Stimulated activated CD4-positive, alpha-beta T cell treated with anti-CD3 and anti-CD28 coated beads, TNF-alpha, amount 100 ng/mL, for 1 hour (primary cell): Measurements from ENCODE around the gene ZNRF1.
"Not testable (repeated sequence)": the region's sequence is repeated elsewhere in the genome, so short reads cannot be mapped to it uniquely, and the experiment has no call there.

Experiments used
- DNase-seq, 3 donors: peaks; one replicate each; pipeline ENCODE4 v3.0.0-alpha.2; 2020; ENCODE audit warnings: low read depth in 3 of 3, low spot score in 1 of 3

ZNRF1 gene

DNA sequence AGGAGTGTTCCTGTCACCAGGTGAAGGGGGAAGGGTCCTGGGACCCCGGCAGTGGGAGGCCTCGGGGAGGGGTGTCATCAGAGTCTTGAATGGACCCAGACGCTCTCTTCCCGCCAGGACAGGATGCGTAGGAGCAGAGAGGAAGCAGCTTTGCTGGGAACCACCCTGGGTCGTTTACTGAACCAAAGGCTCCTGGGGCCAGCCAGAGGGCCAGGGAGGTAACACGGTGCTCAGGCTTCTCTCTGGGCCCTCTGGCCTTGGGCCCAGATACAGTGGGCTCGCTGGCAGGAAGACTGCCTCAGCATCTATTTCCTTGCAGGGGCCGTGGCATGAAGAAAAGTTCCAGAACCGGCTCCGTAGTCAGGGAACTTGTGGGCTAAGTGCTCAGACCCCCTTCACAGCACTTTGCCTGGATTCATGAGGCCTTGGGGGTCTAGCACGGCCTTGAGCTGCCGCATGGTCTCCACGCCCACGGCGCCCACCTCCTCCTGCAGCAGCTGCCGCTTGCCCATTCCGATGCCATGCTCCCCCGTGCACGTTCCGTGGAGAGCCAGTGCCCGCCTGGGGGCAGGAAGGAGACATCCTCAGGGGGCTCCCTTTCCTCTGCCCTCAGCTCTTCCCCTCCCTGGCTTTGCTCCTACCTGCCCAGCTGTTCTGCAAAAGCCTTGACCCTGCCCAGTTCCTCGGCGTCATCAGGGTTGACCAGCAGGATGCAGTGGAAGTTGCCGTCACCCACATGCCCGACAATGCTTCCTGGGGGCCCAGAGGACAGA, 113.3 kb downstream of the ZNRF1 start:
- DNase-seq: no peak

DNA sequence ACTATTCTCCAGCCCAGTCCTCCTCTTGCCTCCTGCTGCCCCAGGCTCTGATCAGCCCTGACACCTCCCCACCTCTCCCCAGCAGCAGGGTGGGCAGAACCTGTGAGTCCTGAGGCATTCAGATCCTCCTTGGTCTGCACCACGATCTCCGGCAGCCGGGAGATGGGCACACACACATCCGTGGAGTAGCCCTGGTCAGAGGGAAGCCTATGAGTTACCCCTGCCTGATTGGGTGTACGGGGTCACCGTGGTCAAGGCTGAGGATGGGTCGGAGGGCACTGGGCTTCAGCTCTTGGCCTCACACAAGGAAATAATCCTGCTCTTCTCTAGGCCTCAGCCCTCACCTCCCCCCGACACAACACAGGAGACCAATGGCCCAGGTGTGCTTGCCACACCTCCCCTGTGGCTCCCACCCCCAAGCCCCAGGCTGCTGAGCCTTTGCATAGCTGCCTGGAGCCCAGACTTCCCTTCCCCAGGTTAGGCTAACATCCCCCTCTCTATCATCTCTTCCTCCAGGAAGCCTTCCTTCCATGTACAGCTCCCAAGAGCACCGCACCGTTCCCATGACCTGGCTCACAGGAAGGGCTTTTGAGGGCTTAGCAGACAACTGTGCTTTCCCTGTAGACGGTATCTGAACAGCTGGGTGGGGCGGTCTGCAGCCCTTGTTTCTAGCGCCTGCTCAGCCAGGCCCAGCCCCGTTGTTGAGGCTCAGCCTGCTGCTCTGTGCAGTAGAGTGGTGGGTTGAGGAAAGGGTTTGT, 114.1 kb downstream of the ZNRF1 start:
- DNase-seq: no peak

DNA sequence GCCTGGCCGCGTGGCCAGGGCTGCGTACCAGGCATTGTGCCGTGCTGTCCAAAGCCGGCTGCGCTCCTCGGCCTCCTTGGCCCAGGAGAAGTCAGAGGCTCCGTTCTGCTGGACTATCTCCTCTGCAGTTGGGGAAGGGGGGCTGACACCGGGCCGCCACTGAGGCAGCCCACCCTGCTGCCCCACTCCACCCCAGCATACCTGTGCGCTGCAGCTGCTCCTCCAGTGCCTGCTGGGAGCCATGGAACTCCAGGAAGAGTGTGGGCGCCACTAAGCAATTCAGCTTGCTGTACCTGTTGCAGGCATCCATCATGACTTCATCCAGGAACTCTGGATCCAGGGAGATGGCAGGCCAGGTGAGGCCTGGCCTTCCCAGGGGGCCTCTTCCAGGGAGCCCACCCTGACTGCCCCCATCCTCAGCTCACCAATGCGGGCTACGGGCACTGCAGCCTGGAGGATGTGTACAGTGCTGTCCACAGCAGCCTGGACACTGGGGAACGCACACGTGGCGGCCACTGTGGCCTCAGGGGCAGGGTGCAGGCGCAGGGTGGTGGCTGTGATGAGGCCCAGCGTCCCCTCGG, 114.8 kb downstream of the ZNRF1 start:
- no peak for DNase-seq

DNA sequence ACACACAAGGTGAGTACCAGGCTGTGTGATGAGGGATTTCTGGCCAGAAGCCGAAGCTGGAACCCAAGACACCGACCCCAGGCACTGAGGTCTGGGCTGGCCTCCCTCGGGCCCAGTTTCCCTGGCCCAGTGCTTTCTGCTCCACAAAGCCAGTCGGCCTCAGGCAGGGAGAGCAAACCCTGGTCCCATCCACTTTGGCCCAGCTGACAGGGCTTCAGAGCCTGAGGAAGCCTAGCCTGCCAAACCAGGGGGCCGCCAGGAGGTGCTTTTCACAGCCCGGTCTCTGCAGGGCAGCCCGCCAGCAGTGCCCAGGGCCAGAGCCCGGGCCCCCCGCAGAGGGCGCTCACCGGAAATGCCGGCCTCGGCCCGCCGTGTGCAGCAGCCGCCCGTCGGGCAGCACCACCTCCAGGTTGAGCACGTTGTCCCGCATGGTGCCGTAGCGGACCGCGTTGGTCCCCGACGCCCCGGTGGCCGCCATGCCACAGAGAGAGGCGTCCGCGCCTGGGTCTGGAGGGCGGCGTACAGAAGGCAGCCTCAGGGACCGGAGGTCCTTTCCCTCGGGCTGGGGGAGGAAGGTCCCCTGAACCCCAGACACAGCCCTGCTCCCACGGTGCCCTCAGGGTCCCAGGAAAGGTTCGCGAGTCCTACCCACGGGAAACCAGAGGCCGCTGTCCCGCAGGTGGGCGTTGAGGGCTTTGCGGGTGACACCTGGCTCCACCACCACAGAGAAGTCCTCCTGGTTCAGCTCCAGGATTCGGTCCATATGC, 115.5 kb downstream of the ZNRF1 start:
- DNase-seq: no peak

DNA sequence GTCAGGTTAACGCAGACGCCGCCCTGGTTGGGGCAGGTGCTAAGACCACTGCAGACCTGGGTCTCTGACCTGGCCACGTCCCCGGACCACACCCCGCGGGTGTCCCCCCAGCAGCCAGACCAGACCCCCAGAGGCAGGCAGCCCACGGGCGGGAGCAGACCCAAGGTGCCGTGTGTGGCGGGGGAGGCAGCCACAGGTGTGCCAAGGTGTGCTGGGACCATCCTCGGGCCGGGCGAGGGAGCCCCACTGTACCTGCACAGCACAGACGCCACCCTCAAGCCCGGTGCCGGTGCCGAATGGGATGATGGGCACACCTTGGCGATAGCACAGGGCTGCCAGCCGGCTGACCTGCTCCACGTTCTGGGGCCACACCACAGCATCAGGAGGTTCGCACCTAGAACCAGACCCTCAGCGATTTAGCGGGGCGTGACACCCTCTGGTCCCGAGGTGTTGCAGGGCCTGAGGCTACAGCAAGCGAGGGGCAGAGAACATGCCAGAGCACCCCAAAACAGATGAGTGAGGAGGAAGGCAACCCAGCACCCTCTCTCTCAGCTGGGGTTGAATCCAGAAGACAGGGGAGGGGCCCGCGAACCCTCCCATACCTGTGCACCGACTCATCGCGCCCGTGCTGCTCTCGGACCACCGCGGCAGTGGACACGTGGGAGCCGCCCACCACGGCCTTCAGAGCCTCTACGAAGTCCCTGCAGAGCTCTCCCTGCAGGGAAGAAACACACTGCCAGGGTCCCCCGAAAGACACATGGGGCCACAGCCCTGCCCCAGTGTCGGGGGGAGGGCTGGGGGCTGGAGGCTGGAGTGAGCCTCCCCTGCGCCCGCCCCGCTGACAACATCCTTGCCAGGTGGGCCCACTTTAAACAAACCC, 116.4 kb downstream of the ZNRF1 start:
- no peak for DNase-seq

DNA sequence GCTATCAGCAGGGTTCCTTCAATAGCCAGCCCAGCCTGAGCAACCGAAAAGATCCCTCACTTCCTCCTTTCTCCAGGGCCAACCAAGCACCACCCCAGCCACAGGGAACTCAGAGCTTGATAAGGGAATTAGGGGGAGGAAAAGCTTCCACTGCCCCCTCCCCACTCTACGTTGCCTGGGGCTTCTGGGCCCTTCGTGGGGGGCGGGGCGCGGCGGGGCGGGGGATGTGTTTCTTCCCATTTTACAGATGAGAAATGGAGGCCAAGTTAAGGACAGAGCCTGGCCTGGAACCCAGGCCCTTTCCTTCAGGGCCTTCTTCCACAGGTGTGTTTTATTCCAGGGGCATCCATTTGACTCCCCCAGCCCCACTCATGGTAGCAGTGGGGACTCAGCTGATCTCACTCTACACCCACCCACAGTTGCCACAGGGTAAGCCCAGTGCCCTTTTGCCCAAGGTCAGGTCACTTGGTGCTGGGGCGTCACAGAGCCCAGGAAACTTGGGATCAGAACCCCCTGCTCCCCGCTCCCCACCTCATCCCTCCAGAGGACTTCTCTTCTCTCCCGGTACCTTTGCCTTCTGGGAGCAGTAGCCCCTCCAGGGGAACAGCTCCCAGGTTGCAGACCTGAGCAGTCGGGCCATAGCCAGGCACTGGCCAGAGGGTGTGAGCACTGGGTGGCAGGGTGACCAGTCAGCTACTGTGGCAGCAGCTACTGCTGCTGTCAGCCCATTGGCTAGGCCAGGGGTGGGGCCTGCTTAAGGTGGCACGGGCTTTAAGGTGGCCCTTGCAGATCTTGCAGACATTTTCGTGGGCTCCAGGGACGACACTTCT, 117.5 kb downstream of the ZNRF1 start, which contains the start of gene LDHD:
Gene LDHD, minus strand, starts transcription at position 700 of the 830 bp plus-strand sequence. Its CDS starts 60 bp downstream, at position 640.
- DNase-seq: no peak

DNA sequence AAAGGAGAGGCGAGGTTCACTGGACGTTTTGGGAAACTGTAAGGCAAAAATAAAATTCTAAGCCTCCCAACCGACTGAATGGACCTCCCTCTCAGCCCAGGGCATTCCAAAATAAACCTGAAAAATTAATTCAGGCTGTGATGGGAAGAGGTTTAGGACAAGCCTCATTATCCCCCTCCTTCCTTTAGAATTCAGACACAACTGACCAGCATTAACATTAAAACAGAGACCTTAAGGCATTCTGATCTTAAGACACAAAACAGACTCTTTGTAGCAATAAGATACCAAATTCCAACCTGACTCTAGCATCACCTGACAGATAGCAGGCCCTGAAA, 118.1 kb downstream of the ZNRF1 start:
- DNase-seq: no peak

DNA sequence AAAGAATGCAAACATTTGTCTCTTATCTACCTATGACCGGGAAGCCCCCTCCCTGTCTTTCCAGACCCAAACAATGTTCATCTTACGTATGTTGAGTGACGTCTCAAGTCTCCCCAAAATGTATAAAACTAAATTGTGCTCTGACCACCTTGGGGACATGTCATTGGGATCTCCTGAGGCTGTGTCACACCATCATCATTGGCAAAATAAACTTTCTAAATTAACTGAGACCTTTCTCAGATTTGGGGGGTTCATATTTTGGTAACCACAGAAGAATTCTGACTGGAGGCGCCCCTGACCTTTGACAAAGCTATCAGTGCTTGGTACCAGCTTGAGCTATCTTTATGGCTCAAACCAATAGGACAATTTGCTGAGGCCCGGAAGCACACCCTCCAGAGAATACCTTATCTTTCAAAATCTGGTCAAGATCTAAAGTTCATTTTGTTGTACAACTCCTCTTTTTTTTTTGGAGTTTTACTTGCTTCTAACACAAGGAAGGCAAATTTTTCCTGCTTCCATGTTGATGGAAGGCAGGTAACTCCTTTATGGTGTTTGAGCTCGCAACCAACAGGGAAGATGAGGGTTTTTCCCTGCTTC, 120.2 kb downstream of the ZNRF1 start:
- no peak for DNase-seq

DNA sequence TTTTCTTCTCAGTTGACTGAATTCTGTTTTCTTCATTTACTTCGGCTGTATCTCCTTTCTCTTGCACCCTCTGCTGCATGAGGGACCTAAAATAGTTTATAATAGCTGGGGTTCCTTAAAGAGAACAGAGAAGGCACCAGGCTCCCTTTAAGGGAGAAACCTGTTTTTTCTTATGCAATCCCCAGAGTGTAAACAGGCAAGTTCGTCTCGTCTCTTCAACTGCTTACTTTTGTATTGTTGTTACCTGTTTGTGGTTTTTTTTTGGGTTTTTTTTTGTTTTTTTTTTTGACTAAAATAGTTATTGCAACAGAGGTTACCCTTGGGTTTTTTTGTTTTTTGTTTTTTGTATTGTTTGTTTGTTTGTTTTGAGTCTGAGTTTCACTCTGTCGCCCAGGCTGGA, 121.4 kb downstream of the ZNRF1 start:
- no peak for DNase-seq

DNA sequence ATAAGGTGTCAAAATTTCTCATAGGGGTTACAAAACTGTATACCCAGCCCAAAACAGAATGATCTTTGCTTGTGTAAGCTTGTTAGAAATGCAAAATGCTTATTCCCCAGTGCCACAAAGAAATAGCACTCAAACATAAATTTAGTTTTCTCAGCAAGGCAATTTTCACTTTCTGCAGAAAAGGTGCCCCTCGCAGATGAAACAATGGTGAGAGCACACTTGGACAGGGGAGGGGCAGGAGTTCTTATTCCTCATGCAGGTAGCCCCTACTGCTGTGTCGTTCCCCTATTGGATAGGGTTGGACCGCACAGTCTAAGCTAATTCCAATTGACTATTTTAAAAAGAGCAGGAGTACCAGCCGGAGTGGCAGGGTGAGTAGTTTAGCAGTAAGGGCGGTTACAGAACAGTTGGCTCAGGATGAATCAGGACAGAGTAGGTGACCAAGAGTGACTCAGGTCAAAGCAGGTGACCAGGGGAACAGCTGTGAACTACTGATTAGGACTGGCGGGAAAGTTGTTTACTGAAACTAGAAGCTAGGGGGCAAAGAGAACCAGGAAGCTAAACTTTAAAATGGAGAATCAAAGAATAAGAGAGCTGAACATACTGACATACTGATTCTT, 123.2 kb downstream of the ZNRF1 start:
- no peak for DNase-seq

DNA sequence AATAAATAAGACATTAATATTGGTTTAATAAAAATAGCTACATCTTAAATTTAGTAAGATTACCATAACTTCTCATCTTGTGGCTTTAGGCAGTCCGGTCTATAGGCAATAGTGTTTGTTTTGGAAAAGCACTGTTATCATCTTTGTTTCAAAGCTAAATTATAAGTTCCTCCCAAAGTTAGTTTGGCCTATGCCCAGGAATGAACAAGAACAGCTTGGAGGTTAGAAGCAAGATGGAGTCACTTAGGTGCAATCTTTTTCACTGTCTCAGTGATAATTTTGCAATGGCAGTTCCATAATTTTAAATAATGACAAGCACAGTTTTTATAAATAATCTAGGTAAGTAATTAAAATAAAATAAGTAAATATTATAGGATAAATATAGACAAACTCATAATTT, 123.8 kb downstream of the ZNRF1 start:
- no peak for DNase-seq

DNA sequence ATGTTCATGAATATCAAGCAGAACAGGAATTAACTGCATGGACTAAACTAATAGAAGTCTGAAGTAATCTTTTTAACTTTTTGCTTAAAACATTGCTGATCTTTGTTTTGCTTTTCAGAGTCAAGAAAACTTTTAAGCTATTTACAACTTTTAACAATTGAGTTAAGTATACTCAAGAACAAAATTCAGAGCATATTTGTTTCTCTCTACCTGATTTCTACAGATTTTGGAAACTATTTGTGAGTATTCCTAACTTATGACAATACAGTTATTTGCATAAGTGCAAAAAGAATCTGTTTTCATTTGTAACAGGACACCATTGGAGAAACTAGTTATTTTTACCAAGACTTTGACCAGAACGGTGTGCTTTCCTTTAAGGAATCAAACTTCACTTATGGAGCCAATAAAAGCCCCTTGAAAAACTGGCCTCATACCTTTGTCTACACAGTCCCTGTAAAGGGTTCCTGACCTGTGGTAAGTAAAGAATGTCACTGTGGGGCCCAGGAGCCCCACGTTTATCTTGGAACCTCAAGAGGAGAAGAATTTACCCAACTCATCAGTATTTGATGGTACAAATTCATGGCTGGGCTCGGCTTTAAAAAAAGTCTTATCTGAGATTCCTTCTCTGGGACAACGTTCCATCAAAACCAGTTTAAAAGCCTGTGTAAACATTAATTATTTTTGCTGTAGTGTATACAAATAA, 129.0 kb downstream of the ZNRF1 start:
- no peak for DNase-seq

DNA sequence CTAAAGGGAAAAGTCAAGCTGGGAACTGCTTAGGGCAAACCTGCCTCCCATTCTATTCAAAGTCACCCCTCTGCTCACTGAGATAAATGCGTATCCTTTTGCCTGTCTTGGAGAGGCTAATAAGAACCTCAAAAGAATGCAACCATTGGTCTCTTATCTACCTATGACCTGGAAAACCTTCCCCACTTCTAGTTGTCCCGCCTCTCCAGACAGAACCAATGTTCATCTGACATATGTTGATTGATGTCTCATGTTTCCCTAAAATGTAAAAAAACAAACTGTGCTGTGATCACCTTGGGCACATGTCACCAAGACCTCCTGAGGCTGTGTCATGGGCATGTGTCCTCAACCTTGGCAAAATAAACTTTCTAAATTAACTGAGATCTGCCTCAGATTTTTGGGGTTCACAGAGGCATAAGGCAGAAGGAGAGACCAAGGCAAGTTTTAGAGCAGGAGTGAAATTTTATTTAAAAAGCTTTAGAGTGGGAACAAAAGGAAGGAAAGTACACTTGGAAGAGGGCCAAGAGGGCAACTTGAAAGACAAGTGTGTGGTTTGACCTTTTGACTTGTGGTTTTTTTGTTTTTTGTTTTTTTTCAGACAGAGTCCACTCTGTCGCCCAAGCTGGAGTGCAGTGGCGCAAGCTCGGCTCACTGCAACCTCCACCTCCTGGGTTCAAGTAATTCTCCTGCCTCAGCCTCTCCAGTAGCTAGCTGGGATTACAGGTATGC, 130.8 kb downstream of the ZNRF1 start:
- DNase-seq: not testable (repeated sequence)

DNA sequence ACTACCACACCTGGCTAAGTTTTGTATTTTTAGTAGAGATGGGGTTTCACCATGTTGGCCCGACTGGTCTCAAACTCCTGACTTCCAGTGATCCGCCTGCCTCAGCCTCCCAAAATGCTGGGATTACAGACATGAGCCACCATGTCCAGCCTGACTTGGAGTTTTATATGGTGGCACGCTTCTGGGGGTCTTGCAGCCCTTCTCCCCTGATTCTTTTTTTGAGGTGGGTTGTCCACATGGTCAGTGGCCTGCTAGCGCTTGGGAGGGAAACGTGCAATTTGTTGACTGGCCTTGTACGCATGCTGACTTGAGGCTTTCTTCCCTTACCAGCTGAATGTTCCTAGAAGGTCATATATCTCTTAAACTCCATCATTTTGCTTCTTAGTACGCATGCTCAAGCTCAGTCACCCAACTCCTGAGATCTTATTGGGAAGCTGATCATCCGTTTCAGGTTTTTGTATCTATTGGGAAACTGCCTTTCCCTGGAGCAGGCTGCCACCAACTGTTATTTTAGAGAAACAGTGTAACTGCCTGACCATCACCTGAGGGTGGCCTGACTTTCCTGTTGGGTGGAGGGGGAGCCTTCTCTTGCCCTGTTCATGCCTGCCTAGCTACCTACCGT, 131.4 kb downstream of the ZNRF1 start:
- no peak for DNase-seq

DNA sequence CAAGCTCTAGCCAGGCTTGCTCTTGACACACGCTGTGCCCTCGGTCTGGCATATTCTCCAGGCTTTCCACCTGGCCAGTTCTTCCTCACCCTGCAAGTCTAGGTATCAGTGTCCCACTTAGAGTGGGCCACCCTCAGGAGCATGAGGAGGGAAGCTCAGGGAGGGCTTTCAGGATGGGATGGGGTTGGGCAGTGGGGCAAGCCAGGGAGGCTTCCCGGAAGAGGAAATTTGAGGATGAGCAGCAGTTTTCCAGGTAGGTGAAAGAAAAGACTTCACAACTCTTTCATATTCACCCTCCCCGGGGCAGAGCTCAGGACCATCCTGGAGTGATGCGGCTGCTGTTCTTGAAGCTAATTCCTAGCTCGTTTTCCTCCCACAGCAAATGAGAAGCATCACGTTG, 132.3 kb downstream of the ZNRF1 start:
- DNase-seq: no peak

DNA sequence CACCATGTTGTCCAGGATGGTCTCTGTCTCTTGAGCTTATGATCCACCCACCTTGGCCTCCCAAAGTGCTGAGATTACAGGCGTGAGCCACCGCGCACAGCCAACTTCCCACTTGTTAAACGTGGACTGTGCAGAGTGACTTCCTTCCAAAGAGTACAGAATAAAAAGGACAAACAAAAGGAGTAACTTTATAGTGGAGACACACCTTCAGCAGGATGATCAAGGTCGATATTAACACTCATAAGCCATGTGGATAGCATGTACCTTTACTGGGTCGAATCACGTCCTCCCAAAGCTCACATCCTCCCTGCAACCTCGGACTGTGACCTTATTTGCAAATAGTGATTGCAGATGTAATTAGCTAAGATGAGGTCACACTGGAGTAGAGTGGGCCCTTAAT, 139.4 kb downstream of the ZNRF1 start:
- no peak for DNase-seq

DNA sequence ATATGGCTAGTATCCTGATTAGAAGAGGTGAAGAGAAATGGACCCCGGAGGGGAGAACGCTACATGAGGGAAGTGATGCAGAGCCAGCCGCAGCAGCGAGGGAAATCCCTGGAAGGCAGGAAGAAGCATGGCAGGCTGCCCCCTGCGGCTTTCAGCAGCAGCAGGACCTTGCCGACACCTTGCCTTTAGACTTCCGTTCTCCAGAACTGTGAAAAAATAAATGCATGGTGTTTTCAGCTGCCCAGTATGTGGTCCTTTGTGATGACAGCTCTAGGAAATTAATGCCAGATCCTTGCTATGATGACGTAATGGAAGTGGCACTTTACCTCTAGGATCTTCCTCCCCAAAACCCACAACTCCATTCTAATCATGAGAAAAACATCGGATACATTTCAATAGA, 139.8 kb downstream of the ZNRF1 start:
- no peak for DNase-seq
